Liver (tissue), 3 donors: ENCODE results near the gene TMEM190.

Experiments used
- JUND ChIP-seq, 2 donors: IDR thresholded peaks; 2 replicates each; pipeline ENCODE4 v1.6.1; 2016; ENCODE audit warnings: antibody characterized with exemption in 2 of 2
- TF ChIP-seq, protein P1 (sequence below): fragments of 150-350 bp; IDR thresholded peaks from 2 replicates; pipeline ENCODE4 v1.5.1; 2017; ENCODE audit warnings: improper control_type of control experiment, low read depth, low read length; ENCODE audit not compliant: missing input control
- TF ChIP-seq, protein P2 (sequence below): IDR thresholded peaks from 2 replicates; pipeline ENCODE4 v1.6.1; 2016; ENCODE audit warnings: antibody characterized with exemption
- donor health status: healthy.
- donor health status: healthy.

DNA sequence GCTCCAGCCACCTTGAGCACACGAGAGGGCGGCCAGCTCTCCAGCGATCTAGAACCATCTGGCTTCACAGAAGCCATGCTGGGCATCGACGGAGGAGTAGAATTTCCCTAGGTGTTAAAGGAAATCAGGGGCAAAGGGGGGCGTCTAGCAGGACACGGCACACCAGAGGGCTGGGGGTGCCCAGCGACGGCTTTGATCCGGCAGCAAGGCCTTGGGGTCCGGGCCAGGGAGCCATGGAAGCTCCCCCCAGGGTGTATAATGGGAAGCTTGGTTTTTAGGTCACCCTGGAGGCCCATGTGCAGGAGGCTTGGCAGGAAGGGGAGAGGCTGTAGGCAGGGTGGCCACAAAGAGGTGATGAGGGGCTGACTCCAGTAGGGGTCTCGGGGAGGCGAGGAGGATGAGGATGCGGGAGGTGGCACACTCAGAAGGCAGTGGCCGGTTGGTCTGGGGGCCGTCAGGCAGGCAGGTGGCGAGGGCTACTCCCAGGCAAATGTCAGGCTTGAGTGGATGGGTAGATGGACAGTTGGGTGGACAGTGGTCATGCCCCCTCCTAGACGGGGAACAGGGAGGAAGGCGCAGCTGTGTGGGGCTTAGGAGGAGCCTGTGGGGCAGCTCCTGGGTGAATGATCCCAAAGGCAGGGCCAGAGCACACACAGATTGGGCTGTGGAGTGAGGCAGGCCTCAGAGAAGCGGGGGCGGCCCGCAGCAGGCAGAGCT is 31.4 kb upstream of the TMEM190 start:
- TF ChIP-seq JUND (IDR thresholded peaks at IDR 0.05): no peak
- TF ChIP-seq, protein P1, sequence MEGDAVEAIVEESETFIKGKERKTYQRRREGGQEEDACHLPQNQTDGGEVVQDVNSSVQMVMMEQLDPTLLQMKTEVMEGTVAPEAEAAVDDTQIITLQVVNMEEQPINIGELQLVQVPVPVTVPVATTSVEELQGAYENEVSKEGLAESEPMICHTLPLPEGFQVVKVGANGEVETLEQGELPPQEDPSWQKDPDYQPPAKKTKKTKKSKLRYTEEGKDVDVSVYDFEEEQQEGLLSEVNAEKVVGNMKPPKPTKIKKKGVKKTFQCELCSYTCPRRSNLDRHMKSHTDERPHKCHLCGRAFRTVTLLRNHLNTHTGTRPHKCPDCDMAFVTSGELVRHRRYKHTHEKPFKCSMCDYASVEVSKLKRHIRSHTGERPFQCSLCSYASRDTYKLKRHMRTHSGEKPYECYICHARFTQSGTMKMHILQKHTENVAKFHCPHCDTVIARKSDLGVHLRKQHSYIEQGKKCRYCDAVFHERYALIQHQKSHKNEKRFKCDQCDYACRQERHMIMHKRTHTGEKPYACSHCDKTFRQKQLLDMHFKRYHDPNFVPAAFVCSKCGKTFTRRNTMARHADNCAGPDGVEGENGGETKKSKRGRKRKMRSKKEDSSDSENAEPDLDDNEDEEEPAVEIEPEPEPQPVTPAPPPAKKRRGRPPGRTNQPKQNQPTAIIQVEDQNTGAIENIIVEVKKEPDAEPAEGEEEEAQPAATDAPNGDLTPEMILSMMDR: no peak
- TF ChIP-seq, protein P2, sequence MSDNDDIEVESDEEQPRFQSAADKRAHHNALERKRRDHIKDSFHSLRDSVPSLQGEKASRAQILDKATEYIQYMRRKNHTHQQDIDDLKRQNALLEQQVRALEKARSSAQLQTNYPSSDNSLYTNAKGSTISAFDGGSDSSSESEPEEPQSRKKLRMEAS: no peak
